Right lobe of liver (tissue), 6 donors: ENCODE data around the gene ERMP1. TPM values are rescaled to one million over a fixed set of nuclear protein-coding genes. Genes with fewer than 3 reads are reported as not detected.
A peak's percentile ranks its signal among the peaks of the same experiment; 100 is the strongest.

Source experiments
- ATAC-seq, 4 donors: fragments of 200-7000 bp; cut with Tn5 transposase; one replicate each; pipeline ENCODE4 v1.9.1; 2020; ENCODE audit warnings: mild to moderate bottlenecking in 4 of 4, moderate library complexity in 4 of 4
- DNase-seq, 3 donors: peaks; one replicate each; pipeline ENCODE4 v3.0.0-alpha.2; 2020
- H3K27ac ChIP-seq, 3 donors: fragments of 200-600 bp; one replicate each; pipeline ENCODE4 v1.8.0; 2022
- H3K27me3 ChIP-seq, 2 donors: fragments of 200-600 bp; one replicate each; pipeline ENCODE4 v1.8.0; 2022
- H3K36me3 ChIP-seq, 4 donors: fragments of 200-600 bp; sonication (generic) in 1 of 4; one replicate each; pipeline versions ENCODE4 v1.5.1 to v1.8.0; 2017 to 2022; ENCODE audit warnings: control low read depth in 1 of 4
- H3K4me1 ChIP-seq, 4 donors: fragments of 200-600 bp; sonication (generic) in 1 of 4; one replicate each; pipeline versions ENCODE4 v1.5.1 to v1.8.0; 2017 to 2022; ENCODE audit warnings: control low read depth in 1 of 4
- H3K4me3 ChIP-seq, 3 donors: fragments of 200-600 bp; one replicate each; pipeline ENCODE4 v1.8.0; 2022
- H3K9me3 ChIP-seq, 4 donors: fragments of 200-600 bp; sonication (generic) in 1 of 4; one replicate each; pipeline versions ENCODE4 v1.5.1 to v1.8.0; 2017 to 2022; ENCODE audit warnings: control low read depth in 1 of 4
- CTCF ChIP-seq, 4 donors: fragments of 200-600 bp in 3 of 4; fragments of 450-650 bp in 1 of 4; IDR thresholded peaks; one replicate each; pipeline versions ENCODE4 v1.5.1 to v1.8.0; 2016 to 2022; ENCODE audit warnings: antibody characterized with exemption in 4 of 4, mild to moderate bottlenecking in 2 of 4
- POLR2A ChIP-seq: fragments of 450-650 bp; IDR thresholded peaks from one replicate; pipeline ENCODE4 v1.6.1; 2017; ENCODE audit warnings: antibody characterized with exemption, mild to moderate bottlenecking
- WGBS: methylation state at CpG from one replicate; pipeline ENCODE4 v1.1.6; 2018; ENCODE audit warnings: low coverage, low lambda C conversion rate; ENCODE audit not compliant: insufficient coverage; ENCODE audit errors: missing lambda C conversion rate; 5-methylcytosine and 5-hydroxymethylcytosine counted together
- intact Hi-C, 2 donors: fragments of 100-400 bp; cut with DNase I; formaldehyde crosslinking; loops; one replicate each; pipeline versions ENCODE4 v1.11.2 to v1.14.1; 2022
- total RNA-seq, 6 experiments: library from RNA; depleted of rRNA in 2 of 6; stranded (reverse); fragments of >200 nt in 2 of 6; fragmentation: NEBNext Ultra II Directional in 3 of 6; extraction: Animal tissue kit (Norgen Biotek cat#: 25700) in 3 of 6; gene quantifications; one replicate each; pipeline versions ENCODE4 v1.1.0 to v1.2.4, GENCODE V29; 2016 to 2023
- donor health status: DM: no; HTN: yes; CAD: no.
- donor health status: DM: no; HTN: no; CAD: no.
- donor health status: DM: no; HTN: no; CAD: no.
- donor health status: DM: no; HTN: yes; CAD: no.
- donor health status: DM: no; HTN: yes; CAD: no.

Gene ERMP1
- total RNA-seq, 6 experiments from 2014 or later = 7.9 to 13.9 (median 10.2) TPM

GRCh38 chr9:5787759-5788302, 45.1 kb downstream of the ERMP1 start:
- Histone ChIP-seq H3K36me3 (no peaks in the 10 kb centered on the region), H3K9me3 (no peaks in the 10 kb centered on the region), H3K4me1 (peaks cover 0 to 14% (median 0%) of the 10 kb centered on the region in 4 donors), H3K4me3 (no peak overlapping the region), H3K27ac (no peak overlapping the region), H3K27me3 (no peaks in the 10 kb centered on the region)
- DNase-seq (no peak), ATAC-seq (no peak)
- no peak for TF ChIP-seq POLR2A
- no peak for TF ChIP-seq CTCF (IDR thresholded peaks at IDR 0.05)
- intact Hi-C loops = no loop called here
- 88% methylated on average over 2 of the region's 2 CpGs for WGBS

- WGBS = 69% methylated on average over 2 of the region's 2 CpGs
- no peak overlapping the region for H3K27ac ChIP-seq
- H3K4me3 ChIP-seq = no peak overlapping the region
- DNase-seq = no peak
- no peaks in the 10 kb centered on the region for H3K27me3 ChIP-seq
- intact Hi-C loops = no loop called here
- no peaks in the 10 kb centered on the region for H3K36me3 ChIP-seq
- no peak for TF ChIP-seq CTCF (IDR thresholded peaks at IDR 0.05)
- no peak for TF ChIP-seq POLR2A
- ATAC-seq = peak; percentile 77 to 91 (median 80)
- H3K4me1 ChIP-seq = peaks cover 0 to 14% (median 0%) of the 10 kb centered on the region in 4 donors
- H3K9me3 ChIP-seq = no peaks in the 10 kb centered on the region
Measured at GRCh38 chr9:5787220-5787619, 45.7 kb downstream of the ERMP1 start.

GRCh38 chr9:5786370-5787127, 46.4 kb downstream of the ERMP1 start:
- Histone ChIP-seq H3K27ac (no peak overlapping the region), H3K27me3 (no peaks in the 10 kb centered on the region), H3K36me3 (no peaks in the 10 kb centered on the region), H3K4me3 (no peak overlapping the region), H3K4me1 (peaks cover 0 to 14% (median 0%) of the 10 kb centered on the region in 4 donors), H3K9me3 (no peaks in the 10 kb centered on the region)
- DNase-seq (no peak), ATAC-seq (peak; percentile 9 to 54 (median 42))
- 98% methylated on average over 5 of the region's 6 CpGs for whole genome bisulfite sequencing
- TF ChIP-seq POLR2A (no peak), CTCF (IDR thresholded peaks at IDR 0.05) (no peak)
- intact Hi-C loops = no loop called here

GRCh38 chr9:5784526-5785315, 48.2 kb downstream of the ERMP1 start:
- Histone ChIP-seq H3K4me3 (no peak overlapping the region), H3K27ac (no peak overlapping the region), H3K27me3 (no peaks in the 10 kb centered on the region), H3K4me1 (peaks cover 0 to 20% (median 0%) of the 10 kb centered on the region in 4 donors), H3K9me3 (no peaks in the 10 kb centered on the region), H3K36me3 (no peaks in the 10 kb centered on the region)
- DNase-seq (no peak), ATAC-seq (no peak)
- 68% methylated on average over 4 of the region's 4 CpGs for WGBS
- TF ChIP-seq POLR2A (no peak), CTCF (IDR thresholded peaks at IDR 0.05) (no peak)
- intact Hi-C loops = no loop called here
